Measurements from ENCODE around the gene UBE2S.

GRCh38 chr19:55406826-55407549, 600 bp downstream of the UBE2S start:
- TF ChIP-seq CTCF (IDR thresholded peaks at IDR 0.05) (no peak), POLR2A (IDR thresholded peaks at IDR 0.05) (no peak)
